Measurements from ENCODE around the gene LURAP1L.

LURAP1L gene

GRCh38 chr9:12808569-12808968 is 33.7 kb downstream of the LURAP1L start:
- no peaks in the 10 kb centered on the region for H3K9me3 ChIP-seq (ENCODE audit: severe bottlenecking)
- peaks cover 52% of the 10 kb centered on the region for H3K36me3 ChIP-seq (ENCODE audit: low read depth)
- H3K4me1 ChIP-seq (ENCODE audit: insufficient read depth, poor library complexity, severe bottlenecking) = peaks cover 16% of the 10 kb centered on the region
- no peak overlapping the region for H3K4me3 ChIP-seq (ENCODE audit: severe bottlenecking)
- no peak overlapping the region for H3K27ac ChIP-seq (ENCODE audit: poor library complexity, severe bottlenecking)
- no peak for TF ChIP-seq CTCF (IDR thresholded peaks at IDR 0.05; ENCODE audit: poor library complexity, severe bottlenecking)
- DNase-seq (ENCODE audit: low spot score) = no peak
- H3K27me3 ChIP-seq (ENCODE audit: insufficient read depth, poor library complexity, severe bottlenecking) = no peaks in the 10 kb centered on the region
- no peak for ATAC-seq (ENCODE audit: low read depth)

- Histone ChIP-seq H3K36me3 (ENCODE audit: low read depth) (peaks cover 52% of the 10 kb centered on the region), H3K9me3 (ENCODE audit: severe bottlenecking) (no peaks in the 10 kb centered on the region), H3K27me3 (ENCODE audit: insufficient read depth, poor library complexity, severe bottlenecking) (no peaks in the 10 kb centered on the region), H3K27ac (ENCODE audit: poor library complexity, severe bottlenecking) (no peak overlapping the region), H3K4me3 (ENCODE audit: severe bottlenecking) (no peak overlapping the region), H3K4me1 (ENCODE audit: insufficient read depth, poor library complexity, severe bottlenecking) (peaks cover 23% of the 10 kb centered on the region)
- no peak for ATAC-seq (ENCODE audit: low read depth)
- TF ChIP-seq CTCF (IDR thresholded peaks at IDR 0.05; ENCODE audit: poor library complexity, severe bottlenecking) = no peak
- no peak for DNase-seq (ENCODE audit: low spot score)
Measured at GRCh38 chr9:12809720-12810119, 34.9 kb downstream of the LURAP1L start.

- Histone ChIP-seq H3K4me1 (ENCODE audit: insufficient read depth, poor library complexity, severe bottlenecking) (peaks cover 42% of the 10 kb centered on the region), H3K27ac (ENCODE audit: poor library complexity, severe bottlenecking) (peak overlapping the region; percentile 95)
- TF ChIP-seq CTCF (IDR thresholded peaks at IDR 0.05; ENCODE audit: poor library complexity, severe bottlenecking) = no peak
Measured at GRCh38 chr9:12811935-12812334, 37.1 kb downstream of the LURAP1L start.

GRCh38 chr9:12812710-12813109 is 37.9 kb downstream of the LURAP1L start:
- H3K9me3 ChIP-seq (ENCODE audit: severe bottlenecking) = no peaks in the 10 kb centered on the region
- no peak for DNase-seq (ENCODE audit: low spot score)
- H3K27ac ChIP-seq (ENCODE audit: poor library complexity, severe bottlenecking) = peak overlapping the region; percentile 95
- ATAC-seq (ENCODE audit: low read depth) = no peak
- peaks cover 50% of the 10 kb centered on the region for H3K4me1 ChIP-seq (ENCODE audit: insufficient read depth, poor library complexity, severe bottlenecking)
- H3K36me3 ChIP-seq (ENCODE audit: low read depth) = peaks cover 52% of the 10 kb centered on the region
- peak overlapping the region; percentile 35 for H3K4me3 ChIP-seq (ENCODE audit: severe bottlenecking)
- no peak for TF ChIP-seq CTCF (IDR thresholded peaks at IDR 0.05; ENCODE audit: poor library complexity, severe bottlenecking)
- H3K27me3 ChIP-seq (ENCODE audit: insufficient read depth, poor library complexity, severe bottlenecking) = no peaks in the 10 kb centered on the region

More at GRCh38 chr9:12811935-12812334, 37.1 kb downstream of the LURAP1L start:
- no peak overlapping the region for H3K4me3 ChIP-seq (ENCODE audit: severe bottlenecking)
- H3K36me3 ChIP-seq (ENCODE audit: low read depth) = peaks cover 52% of the 10 kb centered on the region
- H3K27me3 ChIP-seq (ENCODE audit: insufficient read depth, poor library complexity, severe bottlenecking) = no peaks in the 10 kb centered on the region
- no peak for DNase-seq (ENCODE audit: low spot score)
- H3K9me3 ChIP-seq (ENCODE audit: severe bottlenecking) = no peaks in the 10 kb centered on the region
- no peak for ATAC-seq (ENCODE audit: low read depth)

- peak overlapping the region; percentile 95 for H3K27ac ChIP-seq (ENCODE audit: poor library complexity, severe bottlenecking)
- DNase-seq (ENCODE audit: low spot score) (no peak), ATAC-seq (ENCODE audit: low read depth) (no peak)
- peaks cover 58% of the 10 kb centered on the region for H3K4me1 ChIP-seq (ENCODE audit: insufficient read depth, poor library complexity, severe bottlenecking)
- no peaks in the 10 kb centered on the region for H3K9me3 ChIP-seq (ENCODE audit: severe bottlenecking)
- H3K4me3 ChIP-seq (ENCODE audit: severe bottlenecking) = peak overlapping the region; percentile 35
- no peak for TF ChIP-seq CTCF (IDR thresholded peaks at IDR 0.05; ENCODE audit: poor library complexity, severe bottlenecking)
- no peaks in the 10 kb centered on the region for H3K27me3 ChIP-seq (ENCODE audit: insufficient read depth, poor library complexity, severe bottlenecking)
- H3K36me3 ChIP-seq (ENCODE audit: low read depth) = peaks cover 45% of the 10 kb centered on the region
Measured at GRCh38 chr9:12813533-12813932, 38.7 kb downstream of the LURAP1L start.

All from RWPE2 (cell line).